Mesothelial cell of epicardium (in vitro differentiated cells): ENCODE measurements around the gene CASZ1. TPM values are rescaled to one million over a fixed set of nuclear protein-coding genes. Genes with fewer than 3 reads are reported as not detected.

Experiments used
- DNase-seq, 2 experiments: peaks; one replicate each; pipeline ENCODE4 v3.0.0; 2021; ENCODE audit warnings: low spot score in 2 of 2; ENCODE audit not compliant: unreplicated experiment in 2 of 2
- H3K27ac Mint-ChIP-seq: 2 replicates; pipeline ENCODE4 v1.8.0; 2021; ENCODE audit warnings: mixed read lengths
- H3K27me3 Mint-ChIP-seq: 2 replicates; pipeline ENCODE4 v1.8.0; 2021; ENCODE audit warnings: low read depth, mixed read lengths
- H3K36me3 Mint-ChIP-seq: 2 replicates; pipeline ENCODE4 v1.8.0; 2021; ENCODE audit warnings: mixed read lengths
- H3K4me1 Mint-ChIP-seq: 2 replicates; pipeline ENCODE4 v1.8.0; 2021; ENCODE audit warnings: mixed read lengths
- H3K4me3 Mint-ChIP-seq: 2 replicates; pipeline ENCODE4 v1.8.0; 2021; ENCODE audit warnings: mild to moderate bottlenecking, moderate library complexity, mixed read lengths
- H3K9me3 Mint-ChIP-seq: 2 replicates; pipeline ENCODE4 v1.8.0; 2021; ENCODE audit warnings: mixed read lengths
- CTCF ChIP-seq: fragments of 200-600 bp; sonication (generic); IDR thresholded peaks from one replicate; pipeline ENCODE4 v1.5.0; 2021; ENCODE audit warnings: antibody characterized with exemption; ENCODE audit not compliant: unreplicated experiment
- total RNA-seq: library from RNA; stranded (reverse); gene quantifications from 3 replicates; pipeline ENCODE4 v1.2.1, GENCODE V29; 2021

CASZ1 gene
- total RNA-seq, 1 donor from 2014 or later: 8.9 TPM

DNA sequence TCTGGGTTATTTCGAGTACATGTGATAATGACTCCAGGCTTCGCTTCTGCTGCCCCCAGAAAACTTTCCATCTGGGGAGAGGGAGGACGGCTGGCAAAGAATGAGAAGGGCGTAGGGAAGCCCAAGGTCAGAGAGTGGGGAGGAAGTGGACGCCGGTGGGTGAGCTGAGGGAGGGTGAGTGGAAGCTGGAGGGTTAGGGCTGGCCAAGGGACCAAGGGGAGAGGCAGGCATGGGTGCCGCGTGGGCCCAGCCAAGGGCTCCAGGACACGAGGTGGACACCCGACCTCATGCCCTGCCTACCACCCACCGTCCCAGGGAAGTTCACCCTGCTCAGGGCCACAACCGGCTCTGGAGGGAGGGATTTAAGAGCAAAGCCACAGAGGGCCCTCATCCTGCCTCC, 75.8 kb downstream of the CASZ1 start:
- no peak for DNase-seq
- Mint-ChIP-seq H3K36me3 (no peaks in the 10 kb centered on the region), H3K27me3 (peaks cover 70% of the 10 kb centered on the region), H3K9me3 (no peaks in the 10 kb centered on the region), H3K4me1 (peaks cover 37% of the 10 kb centered on the region), H3K4me3 (no peak overlapping the region), H3K27ac (no peak overlapping the region)
- TF ChIP-seq CTCF: no peak

DNA sequence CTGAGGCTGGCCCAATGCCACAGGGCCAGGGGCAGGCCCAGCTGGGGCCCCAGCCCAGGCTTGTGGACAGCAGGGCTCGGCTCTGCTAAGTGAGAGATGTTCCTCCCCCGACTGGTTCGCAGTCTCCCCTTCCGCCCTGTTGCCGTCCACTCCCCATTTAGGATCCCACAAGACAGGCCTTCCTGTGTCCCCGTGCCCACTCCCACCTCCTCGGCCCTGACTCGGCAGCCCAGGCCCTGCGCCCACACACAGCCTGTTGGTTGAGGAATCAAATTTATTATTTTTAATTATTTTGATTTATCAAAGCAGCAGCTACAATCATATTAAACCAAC, 78.4 kb downstream of the CASZ1 start:
- H3K9me3 Mint-ChIP-seq: no peaks in the 10 kb centered on the region
- DNase-seq: no peak
- H3K36me3 Mint-ChIP-seq: no peaks in the 10 kb centered on the region
- H3K27me3 Mint-ChIP-seq: peaks cover 64% of the 10 kb centered on the region
- H3K4me3 Mint-ChIP-seq: no peak overlapping the region
- peaks cover 30% of the 10 kb centered on the region for H3K4me1 Mint-ChIP-seq
- no peak for TF ChIP-seq CTCF
- no peak overlapping the region for H3K27ac Mint-ChIP-seq

DNA sequence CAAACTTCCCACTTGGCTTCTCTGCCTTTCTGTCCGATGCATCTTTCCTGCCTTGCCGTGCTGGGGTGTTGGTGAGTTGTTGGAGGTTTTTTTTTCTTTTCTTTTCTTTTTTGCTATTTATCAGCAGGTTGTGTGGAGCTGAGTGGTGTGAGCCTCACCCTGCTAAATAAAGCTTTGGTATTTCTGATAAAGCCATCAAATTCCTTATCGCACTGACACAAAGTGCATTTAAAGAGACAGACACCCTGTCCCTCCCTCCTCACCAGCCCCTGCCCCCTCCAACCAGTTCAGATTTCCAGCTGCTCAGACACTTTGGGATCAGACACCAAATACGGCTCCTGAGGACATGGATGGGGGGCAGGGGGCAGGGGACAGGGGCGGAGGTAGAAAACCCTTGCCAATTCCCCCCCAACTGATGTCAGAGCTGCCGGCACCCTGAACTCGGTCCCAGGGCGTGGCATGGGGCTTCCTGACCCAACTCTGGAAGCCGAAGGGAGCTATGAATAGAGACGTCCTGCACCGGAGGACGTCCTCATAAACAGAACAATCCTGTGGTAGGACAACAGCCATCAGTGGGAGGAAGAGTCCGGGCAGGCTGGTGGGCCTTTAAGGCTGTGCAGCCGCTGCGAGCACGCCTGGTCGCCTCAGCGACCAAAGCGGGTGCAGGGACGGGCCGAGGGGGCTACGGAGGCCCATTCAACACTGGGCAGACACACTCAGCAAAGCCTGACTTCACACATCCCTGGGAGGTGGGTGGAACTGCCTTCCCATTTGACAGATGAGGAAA, 79.0 kb downstream of the CASZ1 start:
- Mint-ChIP-seq H3K36me3 (no peaks in the 10 kb centered on the region), H3K9me3 (no peaks in the 10 kb centered on the region), H3K4me3 (no peak overlapping the region), H3K27ac (no peak overlapping the region), H3K27me3 (peaks cover 64% of the 10 kb centered on the region), H3K4me1 (peaks cover 30% of the 10 kb centered on the region)
- DNase-seq: no peak
- no peak for TF ChIP-seq CTCF

DNA sequence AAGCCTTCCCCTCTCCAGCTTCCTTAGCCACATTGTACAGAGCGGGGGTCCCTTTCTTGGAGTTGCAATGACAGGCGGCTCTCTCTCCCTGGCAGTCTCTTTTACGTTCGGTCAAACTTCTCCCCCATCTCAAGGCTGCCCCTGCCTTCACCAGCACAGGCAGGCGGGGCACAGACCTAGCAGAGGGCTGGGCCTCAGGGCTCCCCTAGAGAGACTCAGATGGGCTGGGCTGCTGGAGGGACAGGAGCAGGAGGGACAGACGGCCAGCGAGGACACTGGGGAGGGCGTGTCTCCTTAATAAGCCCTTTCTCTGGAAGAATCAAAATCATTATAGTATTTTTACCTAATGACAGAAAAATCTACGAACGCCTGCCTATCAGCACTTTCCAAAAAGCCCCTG, 79.6 kb downstream of the CASZ1 start:
- Mint-ChIP-seq H3K27me3 (peaks cover 59% of the 10 kb centered on the region), H3K27ac (no peak overlapping the region), H3K4me1 (peaks cover 30% of the 10 kb centered on the region), H3K36me3 (no peaks in the 10 kb centered on the region), H3K4me3 (no peak overlapping the region), H3K9me3 (no peaks in the 10 kb centered on the region)
- no peak for DNase-seq
- TF ChIP-seq CTCF: no peak

GRCh38 chr1:10714337-10715114, 81.9 kb downstream of the CASZ1 start:
- Mint-ChIP-seq H3K36me3 (no peaks in the 10 kb centered on the region), H3K4me1 (peaks cover 21% of the 10 kb centered on the region), H3K9me3 (no peaks in the 10 kb centered on the region), H3K27me3 (peaks cover 41% of the 10 kb centered on the region), H3K27ac (no peak overlapping the region), H3K4me3 (no peak overlapping the region)
- TF ChIP-seq CTCF: no peak
- no peak for DNase-seq
